MM.1S (cell line): ENCODE data around the gene IREB2.

ENCODE experiments used
- DNase-seq: peaks from one replicate; pipeline ENCODE4 v3.0.0-alpha.2; 2015
- H2AFZ ChIP-seq: fragments of 300-600 bp; sonication (generic); 2 replicates; pipeline ENCODE4 v1.6.0; 2016; ENCODE audit warnings: antibody characterized with exemption, low read length
- H3F3A ChIP-seq: fragments of 300-600 bp; sonication (generic); 2 replicates; pipeline ENCODE4 v1.6.1; 2016; ENCODE audit warnings: mild to moderate bottlenecking, antibody characterized with exemption, low read length, moderate library complexity, mixed read lengths; ENCODE audit not compliant: insufficient read depth
- H3K27ac ChIP-seq: fragments of 300-600 bp; sonication (generic); 2 replicates; pipeline ENCODE4 v1.5.1; 2016; ENCODE audit warnings: mild to moderate bottlenecking, low read length
- H3K27me3 ChIP-seq: fragments of 300-600 bp; sonication (generic); replicated peaks from 2 replicates; pipeline ENCODE4 v1.6.0; 2016; ENCODE audit warnings: low read length; ENCODE audit not compliant: insufficient read depth
- H3K36me3 ChIP-seq: fragments of 300-600 bp; sonication (generic); replicated peaks from 2 replicates; pipeline ENCODE4 v1.6.1; 2016; ENCODE audit warnings: mild to moderate bottlenecking, low read length, mixed read lengths; ENCODE audit not compliant: insufficient read depth
- H3K4me1 ChIP-seq: fragments of 300-600 bp; sonication (generic); 2 replicates; pipeline ENCODE4 v1.6.1; 2016; ENCODE audit warnings: low read length, mixed read lengths
- H3K4me2 ChIP-seq: fragments of 300-600 bp; sonication (generic); 2 replicates; pipeline ENCODE4 v1.6.0; 2016; ENCODE audit warnings: low read depth, low read length
- H3K4me3 ChIP-seq: fragments of 300-600 bp; sonication (generic); 2 replicates; pipeline ENCODE4 v1.5.1; 2016; ENCODE audit warnings: low read length, mixed read lengths
- H3K79me2 ChIP-seq: fragments of 300-600 bp; sonication (generic); 2 replicates; pipeline ENCODE4 v1.6.1; 2016; ENCODE audit warnings: mixed run types, low read length, mixed read lengths
- H3K9ac ChIP-seq: fragments of 300-600 bp; sonication (generic); 2 replicates; pipeline ENCODE4 v1.6.1; 2016; ENCODE audit warnings: low read length, mixed read lengths
- H3K9me2 ChIP-seq: fragments of 300-600 bp; sonication (generic); replicated peaks from 2 replicates; pipeline ENCODE4 v1.6.1; 2016; ENCODE audit warnings: mild to moderate bottlenecking, low read length, mixed read lengths; ENCODE audit not compliant: insufficient read depth
- H3K9me3 ChIP-seq: fragments of 300-600 bp; sonication (generic); replicated peaks from 2 replicates; pipeline ENCODE4 v1.6.1; 2016; ENCODE audit warnings: mild to moderate bottlenecking, low read length, mixed read lengths; ENCODE audit not compliant: insufficient read depth
- H4K20me1 ChIP-seq: fragments of 300-600 bp; sonication (generic); 2 replicates; pipeline ENCODE4 v1.6.1; 2016; ENCODE audit warnings: mild to moderate bottlenecking, low read length, moderate library complexity, mixed read lengths; ENCODE audit not compliant: insufficient read depth
- EZH2 ChIP-seq: fragments of 300-600 bp; sonication (generic); optimal IDR thresholded peaks from 2 replicates; pipeline ENCODE3; 2017; ENCODE audit warnings: low read depth, mild to moderate bottlenecking, antibody characterized with exemption, low read length, mixed read lengths
- EZH2phosphoT487 ChIP-seq: fragments of 300-600 bp; sonication (generic); IDR thresholded peaks from 2 replicates; pipeline ENCODE4 v1.6.1; 2018; ENCODE audit warnings: antibody characterized with exemption, low read length
- TF ChIP-seq, protein P1 (sequence below): fragments of 300-600 bp; sonication (generic); IDR thresholded peaks from 2 replicates; pipeline ENCODE4 v1.5.1; 2016; ENCODE audit warnings: antibody characterized with exemption, low read length, mixed read lengths

The IREB2 gene

DNA sequence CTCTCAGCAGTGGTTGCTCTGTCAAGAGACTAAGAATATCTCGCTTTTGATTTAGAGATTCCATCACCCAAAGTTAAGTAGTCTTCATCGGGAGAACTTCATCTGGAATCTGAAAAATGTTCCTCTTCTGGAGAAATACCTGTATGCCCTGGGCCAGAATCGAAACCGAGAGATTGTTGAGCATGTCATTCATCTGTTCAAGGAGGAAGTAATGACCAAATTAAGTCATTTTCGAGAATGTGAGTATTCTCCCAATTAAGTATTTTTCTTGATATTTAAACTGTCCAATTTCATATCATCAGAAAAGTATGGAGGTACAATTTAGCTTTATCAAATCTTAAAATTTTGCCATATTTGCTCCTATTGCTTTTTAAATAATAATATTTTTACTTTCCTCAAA, 89.3 kb downstream of the IREB2 start:
- TF ChIP-seq, protein P1, sequence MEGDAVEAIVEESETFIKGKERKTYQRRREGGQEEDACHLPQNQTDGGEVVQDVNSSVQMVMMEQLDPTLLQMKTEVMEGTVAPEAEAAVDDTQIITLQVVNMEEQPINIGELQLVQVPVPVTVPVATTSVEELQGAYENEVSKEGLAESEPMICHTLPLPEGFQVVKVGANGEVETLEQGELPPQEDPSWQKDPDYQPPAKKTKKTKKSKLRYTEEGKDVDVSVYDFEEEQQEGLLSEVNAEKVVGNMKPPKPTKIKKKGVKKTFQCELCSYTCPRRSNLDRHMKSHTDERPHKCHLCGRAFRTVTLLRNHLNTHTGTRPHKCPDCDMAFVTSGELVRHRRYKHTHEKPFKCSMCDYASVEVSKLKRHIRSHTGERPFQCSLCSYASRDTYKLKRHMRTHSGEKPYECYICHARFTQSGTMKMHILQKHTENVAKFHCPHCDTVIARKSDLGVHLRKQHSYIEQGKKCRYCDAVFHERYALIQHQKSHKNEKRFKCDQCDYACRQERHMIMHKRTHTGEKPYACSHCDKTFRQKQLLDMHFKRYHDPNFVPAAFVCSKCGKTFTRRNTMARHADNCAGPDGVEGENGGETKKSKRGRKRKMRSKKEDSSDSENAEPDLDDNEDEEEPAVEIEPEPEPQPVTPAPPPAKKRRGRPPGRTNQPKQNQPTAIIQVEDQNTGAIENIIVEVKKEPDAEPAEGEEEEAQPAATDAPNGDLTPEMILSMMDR = no peak
- no peak for TF ChIP-seq EZH2phosphoT487
- TF ChIP-seq EZH2 = no peak
- no peak overlapping the region for H3K27ac ChIP-seq
- peak; percentile 59 for DNase-seq
- no peaks in the 10 kb centered on the region for H3F3A ChIP-seq
- peak overlapping the region; percentile 11 for H3K4me3 ChIP-seq
- peak overlapping the region; percentile 9; the same call in 1 of the 2 replicates for H3K4me2 ChIP-seq
- no peaks in the 10 kb centered on the region for H3K36me3 ChIP-seq
- H3K79me2 ChIP-seq = no peaks in the 10 kb centered on the region
- no peaks in the 10 kb centered on the region for H3K9me3 ChIP-seq
- no peaks in the 10 kb centered on the region for H4K20me1 ChIP-seq
- H3K4me1 ChIP-seq = no peaks in the 10 kb centered on the region
- no peaks in the 10 kb centered on the region for H3K9me2 ChIP-seq
- H3K27me3 ChIP-seq = no peaks in the 10 kb centered on the region
- no peak overlapping the region for H3K9ac ChIP-seq
- 0 out of 2 replicates have a peak overlapping the region, but pooled peaks have one; percentile 5 for H2AFZ ChIP-seq

DNA sequence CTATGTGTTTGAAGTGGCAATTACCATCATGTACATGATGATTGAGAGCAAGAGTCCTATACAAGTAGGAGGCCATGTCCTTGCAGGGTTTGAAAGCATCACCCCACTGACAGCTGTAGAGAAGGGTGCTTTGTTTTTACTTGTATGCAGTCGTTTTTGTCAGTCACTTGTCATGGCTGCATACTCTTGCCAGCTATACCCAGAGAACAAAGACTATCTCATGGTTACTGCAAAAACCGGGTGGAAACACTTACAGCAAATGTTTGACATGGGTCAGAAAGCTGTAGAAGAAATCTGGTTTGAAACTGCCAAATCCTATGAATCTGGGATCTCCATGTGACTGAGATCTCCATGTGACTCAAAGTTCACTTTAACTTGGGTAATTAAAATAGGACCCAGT, 95.3 kb downstream of the IREB2 start:
- H3K27ac ChIP-seq = no peak overlapping the region
- H3K27me3 ChIP-seq = no peaks in the 10 kb centered on the region
- peaks cover 9% of the 10 kb centered on the region for H3K4me1 ChIP-seq
- no peak overlapping the region for H3K4me3 ChIP-seq
- H3K36me3 ChIP-seq = no peaks in the 10 kb centered on the region
- no peaks in the 10 kb centered on the region for H3F3A ChIP-seq
- H3K79me2 ChIP-seq = no peaks in the 10 kb centered on the region
- DNase-seq = no peak
- no peak overlapping the region for H3K4me2 ChIP-seq
- H4K20me1 ChIP-seq = no peaks in the 10 kb centered on the region
- H2AFZ ChIP-seq = no peak overlapping the region
- no peaks in the 10 kb centered on the region for H3K9me2 ChIP-seq
- TF ChIP-seq, protein P1 = no peak
- H3K9ac ChIP-seq = no peak overlapping the region
- H3K9me3 ChIP-seq = no peaks in the 10 kb centered on the region

DNA sequence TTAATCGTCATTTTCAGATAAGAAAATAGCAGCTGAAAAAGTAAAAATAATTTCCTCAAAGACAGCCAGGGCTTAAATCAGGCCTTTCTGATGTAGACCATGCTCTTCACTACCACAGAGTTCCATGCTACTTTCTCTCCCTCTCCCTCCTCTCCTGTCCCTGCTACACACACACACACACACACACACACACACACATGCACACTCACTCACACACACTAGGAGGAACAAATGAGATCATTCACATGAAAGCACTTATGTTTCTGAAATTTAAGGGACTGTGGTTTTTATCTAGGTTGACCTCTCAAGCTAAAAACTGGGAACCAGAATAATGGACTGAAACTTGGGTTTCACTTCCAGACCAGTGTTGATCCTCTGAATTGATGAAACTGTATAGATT, 98.1 kb downstream of the IREB2 start:
- Histone ChIP-seq H3K4me3 (no peak overlapping the region), H3K4me1 (peaks cover 9% of the 10 kb centered on the region), H2AFZ (no peak overlapping the region), H3K27me3 (no peaks in the 10 kb centered on the region), H3K9me2 (no peaks in the 10 kb centered on the region), H3K9me3 (no peaks in the 10 kb centered on the region), H3K36me3 (no peaks in the 10 kb centered on the region), H3K79me2 (peaks cover 10% of the 10 kb centered on the region), H4K20me1 (no peaks in the 10 kb centered on the region), H3K9ac (no peak overlapping the region), H3K4me2 (no peak overlapping the region), H3F3A (peaks cover 21% of the 10 kb centered on the region), H3K27ac (no peak overlapping the region)
- peak; percentile 20 for DNase-seq
- TF ChIP-seq EZH2phosphoT487 (no peak), EZH2 (no peak)
- TF ChIP-seq, protein P1 = no peak
